Measurements from ENCODE around the gene CCNG2. TPM values are rescaled to one million over a fixed set of nuclear protein-coding genes. Genes with fewer than 3 reads are reported as not detected.

The CCNG2 gene
- total RNA-seq, 4 donors from 2014 or later: 21.3 to 67.0 (median 28.7) TPM

GRCh38 chr4:77194989-77195388 lies 38.0 kb downstream of the CCNG2 start:
- no peaks in the 10 kb centered on the region for H3K9me3 ChIP-seq
- intact Hi-C loops (cut with DNase I; ENCODE audit: low total_unique reads): no loop called here
- no peak overlapping the region for H3K4me3 ChIP-seq
- DNase-seq: no peak
- H3K27me3 ChIP-seq: no peaks in the 10 kb centered on the region
- TF ChIP-seq CTCF (IDR thresholded peaks at IDR 0.05) (no peak), POLR2A (IDR thresholded peaks at IDR 0.05) (no peak)
- H3K36me3 ChIP-seq: no peaks in the 10 kb centered on the region
- H3K4me1 ChIP-seq: no peaks in the 10 kb centered on the region
- H3K27ac ChIP-seq: no peak overlapping the region

- intact Hi-C loops (cut with DNase I; ENCODE audit: low total_unique reads): no loop called here
- H3K36me3 ChIP-seq: no peaks in the 10 kb centered on the region
- no peak for TF ChIP-seq POLR2A (IDR thresholded peaks at IDR 0.05)
- H3K27me3 ChIP-seq: no peaks in the 10 kb centered on the region
- H3K27ac ChIP-seq: no peak overlapping the region
- H3K4me3 ChIP-seq: no peak overlapping the region
- no peaks in the 10 kb centered on the region for H3K9me3 ChIP-seq
- H3K4me1 ChIP-seq: no peaks in the 10 kb centered on the region
- DNase-seq: no peak
Measured at GRCh38 chr4:77196866-77197265, 39.9 kb downstream of the CCNG2 start.

GRCh38 chr4:77197361-77197760 lies 40.4 kb downstream of the CCNG2 start:
- H3K9me3 ChIP-seq: no peaks in the 10 kb centered on the region
- no peaks in the 10 kb centered on the region for H3K36me3 ChIP-seq
- intact Hi-C loops (cut with DNase I; ENCODE audit: low total_unique reads): no loop called here
- H3K27ac ChIP-seq: no peak overlapping the region
- no peak for DNase-seq
- no peak for TF ChIP-seq POLR2A (IDR thresholded peaks at IDR 0.05)
- no peak for TF ChIP-seq CTCF (IDR thresholded peaks at IDR 0.05)
- H3K4me3 ChIP-seq: no peak overlapping the region
- H3K27me3 ChIP-seq: no peaks in the 10 kb centered on the region
- no peaks in the 10 kb centered on the region for H3K4me1 ChIP-seq

- no peaks in the 10 kb centered on the region for H3K36me3 ChIP-seq
- no peak for DNase-seq
- TF ChIP-seq CTCF (IDR thresholded peaks at IDR 0.05) (no peak), POLR2A (IDR thresholded peaks at IDR 0.05) (no peak)
Measured at GRCh38 chr4:77197831-77198230, 40.8 kb downstream of the CCNG2 start.

GRCh38 chr4:77199276-77199675 lies 42.3 kb downstream of the CCNG2 start:
- no peak overlapping the region for H3K4me3 ChIP-seq
- TF ChIP-seq CTCF (IDR thresholded peaks at IDR 0.05) (no peak), POLR2A (IDR thresholded peaks at IDR 0.05) (no peak)
- H3K27ac ChIP-seq: no peak overlapping the region
- no peaks in the 10 kb centered on the region for H3K36me3 ChIP-seq
- H3K9me3 ChIP-seq: no peaks in the 10 kb centered on the region
- H3K4me1 ChIP-seq: no peaks in the 10 kb centered on the region
- no peaks in the 10 kb centered on the region for H3K27me3 ChIP-seq
- intact Hi-C loops (cut with DNase I; ENCODE audit: low total_unique reads): no loop called here
- DNase-seq: no peak

More at GRCh38 chr4:77197831-77198230, 40.8 kb downstream of the CCNG2 start:
- intact Hi-C loops (cut with DNase I; ENCODE audit: low total_unique reads): no loop called here
- no peaks in the 10 kb centered on the region for H3K9me3 ChIP-seq
- H3K27ac ChIP-seq: no peak overlapping the region
- no peaks in the 10 kb centered on the region for H3K4me1 ChIP-seq
- H3K4me3 ChIP-seq: no peak overlapping the region
- H3K27me3 ChIP-seq: no peaks in the 10 kb centered on the region

GRCh38 chr4:77199701-77200100 lies 42.7 kb downstream of the CCNG2 start:
- no peaks in the 10 kb centered on the region for H3K36me3 ChIP-seq
- H3K4me1 ChIP-seq: no peaks in the 10 kb centered on the region
- intact Hi-C loops (cut with DNase I; ENCODE audit: low total_unique reads): loop anchor here (10.0 kb wide), 1 partner anchor 105 kb away; no protein-coding TSS in a partner anchor
- no peaks in the 10 kb centered on the region for H3K27me3 ChIP-seq
- no peak for DNase-seq
- no peak overlapping the region for H3K4me3 ChIP-seq
- no peak overlapping the region for H3K27ac ChIP-seq
- H3K9me3 ChIP-seq: no peaks in the 10 kb centered on the region
- TF ChIP-seq POLR2A (IDR thresholded peaks at IDR 0.05): no peak
- no peak for TF ChIP-seq CTCF (IDR thresholded peaks at IDR 0.05)

Data from uterus (tissue), 4 donors.